Activated T-cell treated with anti-CD3 and anti-CD28 coated beads, Interleukin-2, amount 50 U/mL, for 4 hours (primary cell): ENCODE data around the gene SIAH1. TPM values are rescaled to one million over a fixed set of nuclear protein-coding genes. Genes with fewer than 3 reads are reported as not detected.
A peak's percentile ranks its signal among the peaks of the same experiment; 100 is the strongest.

Experiments
- ATAC-seq, 2 donors: fragments of 200-7000 bp; cut with Tn5 transposase; one replicate each; pipeline ENCODE4 v1.10.0; 2021
- DNase-seq: peaks from one replicate; pipeline ENCODE4 v3.0.0-alpha.2; 2020
- H3K27me3 Mint-ChIP-seq: one replicate; pipeline ENCODE4 v1.8.0; 2021; ENCODE audit warnings: low read depth, mixed read lengths
- H3K36me3 Mint-ChIP-seq: one replicate; pipeline ENCODE4 v1.8.0; 2022; ENCODE audit warnings: mixed read lengths; ENCODE audit not compliant: insufficient read depth
- H3K4me1 Mint-ChIP-seq: one replicate; pipeline ENCODE4 v1.8.0; 2021; ENCODE audit warnings: low read depth, mixed read lengths
- H3K4me3 Mint-ChIP-seq: one replicate; pipeline ENCODE4 v1.8.0; 2021; ENCODE audit warnings: mild to moderate bottlenecking, moderate library complexity, mixed read lengths
- H3K9me3 Mint-ChIP-seq: one replicate; pipeline ENCODE4 v1.8.0; 2021; ENCODE audit warnings: mixed read lengths
- total RNA-seq, 3 donors: library from RNA; stranded (reverse); gene quantifications; one replicate each; pipeline ENCODE4 v1.2.1, GENCODE V29; 2021

The SIAH1 gene
- total RNA-seq, 3 donors from 2014 or later = 10.0 to 12.2 (median 10.4) TPM

- no peaks in the 10 kb centered on the region for H3K27me3 Mint-ChIP-seq
- peaks cover 1% of the 10 kb centered on the region for H3K4me1 Mint-ChIP-seq
- no peaks in the 10 kb centered on the region for H3K9me3 Mint-ChIP-seq
- no peak for DNase-seq
- H3K4me3 Mint-ChIP-seq = no peak overlapping the region
- ATAC-seq = no peak
- peaks cover 23% of the 10 kb centered on the region for H3K36me3 Mint-ChIP-seq
Observed at GRCh38 chr16:48347191-48347865, 37.9 kb downstream of the SIAH1 start.

- Mint-ChIP-seq H3K36me3 (peaks cover 28% of the 10 kb centered on the region), H3K4me3 (no peak overlapping the region), H3K9me3 (no peaks in the 10 kb centered on the region), H3K27me3 (no peaks in the 10 kb centered on the region), H3K4me1 (peaks cover 1% of the 10 kb centered on the region)
- ATAC-seq (no peak), DNase-seq (no peak)
Observed at GRCh38 chr16:48342591-48342990, 42.6 kb downstream of the SIAH1 start.

- no peaks in the 10 kb centered on the region for H3K9me3 Mint-ChIP-seq
- H3K27me3 Mint-ChIP-seq = no peaks in the 10 kb centered on the region
- no peak overlapping the region for H3K4me3 Mint-ChIP-seq
- H3K36me3 Mint-ChIP-seq = peaks cover 35% of the 10 kb centered on the region
- DNase-seq = no peak
- no peaks in the 10 kb centered on the region for H3K4me1 Mint-ChIP-seq
- no peak for ATAC-seq
Observed at GRCh38 chr16:48340054-48340453, 45.2 kb downstream of the SIAH1 start.

- ATAC-seq = no peak
Observed at GRCh38 chr16:48335961-48336360, 49.3 kb downstream of the SIAH1 start.

GRCh38 chr16:48334325-48334724, 50.9 kb downstream of the SIAH1 start:
- no peaks in the 10 kb centered on the region for H3K9me3 Mint-ChIP-seq
- H3K36me3 Mint-ChIP-seq = peaks cover 36% of the 10 kb centered on the region
- peaks cover 2% of the 10 kb centered on the region for H3K4me1 Mint-ChIP-seq
- DNase-seq = no peak
- H3K27me3 Mint-ChIP-seq = no peaks in the 10 kb centered on the region
- no peak for ATAC-seq
- no peak overlapping the region for H3K4me3 Mint-ChIP-seq

More at GRCh38 chr16:48335961-48336360, 49.3 kb downstream of the SIAH1 start:
- no peak for DNase-seq
- no peaks in the 10 kb centered on the region for H3K4me1 Mint-ChIP-seq
- peaks cover 43% of the 10 kb centered on the region for H3K36me3 Mint-ChIP-seq
- H3K9me3 Mint-ChIP-seq = no peaks in the 10 kb centered on the region
- H3K27me3 Mint-ChIP-seq = no peaks in the 10 kb centered on the region
- H3K4me3 Mint-ChIP-seq = no peak overlapping the region

- Mint-ChIP-seq H3K9me3 (no peaks in the 10 kb centered on the region), H3K36me3 (peaks cover 30% of the 10 kb centered on the region), H3K4me3 (no peak overlapping the region), H3K4me1 (peaks cover 2% of the 10 kb centered on the region), H3K27me3 (no peaks in the 10 kb centered on the region)
- ATAC-seq (no peak), DNase-seq (no peak)
Observed at GRCh38 chr16:48332978-48333377, 52.2 kb downstream of the SIAH1 start.

- peaks cover 25% of the 10 kb centered on the region for H3K36me3 Mint-ChIP-seq
- peaks cover 2% of the 10 kb centered on the region for H3K4me1 Mint-ChIP-seq
- DNase-seq = no peak
- H3K27me3 Mint-ChIP-seq = no peaks in the 10 kb centered on the region
- ATAC-seq = no peak
- H3K4me3 Mint-ChIP-seq = no peak overlapping the region
- no peaks in the 10 kb centered on the region for H3K9me3 Mint-ChIP-seq
Observed at GRCh38 chr16:48330841-48331192, 54.4 kb downstream of the SIAH1 start.

GRCh38 chr16:48330189-48330840, 54.9 kb downstream of the SIAH1 start:
- peaks cover 2% of the 10 kb centered on the region for H3K4me1 Mint-ChIP-seq
- no peaks in the 10 kb centered on the region for H3K27me3 Mint-ChIP-seq
- ATAC-seq = no peak
- no peaks in the 10 kb centered on the region for H3K9me3 Mint-ChIP-seq
- no peak for DNase-seq
- H3K36me3 Mint-ChIP-seq = peaks cover 22% of the 10 kb centered on the region
- no peak overlapping the region for H3K4me3 Mint-ChIP-seq

GRCh38 chr16:48329138-48329537, 56.1 kb downstream of the SIAH1 start:
- Mint-ChIP-seq H3K4me1 (peaks cover 2% of the 10 kb centered on the region), H3K9me3 (no peaks in the 10 kb centered on the region), H3K27me3 (no peaks in the 10 kb centered on the region), H3K4me3 (no peak overlapping the region), H3K36me3 (peaks cover 16% of the 10 kb centered on the region)
- DNase-seq = no peak
- no peak for ATAC-seq

- H3K36me3 Mint-ChIP-seq = peaks cover 11% of the 10 kb centered on the region
- ATAC-seq (no peak), DNase-seq (no peak)
- no peaks in the 10 kb centered on the region for H3K27me3 Mint-ChIP-seq
- H3K4me3 Mint-ChIP-seq = no peak overlapping the region
- peaks cover 2% of the 10 kb centered on the region for H3K4me1 Mint-ChIP-seq
- no peaks in the 10 kb centered on the region for H3K9me3 Mint-ChIP-seq
Observed at GRCh38 chr16:48326915-48327314, 58.3 kb downstream of the SIAH1 start.

- Mint-ChIP-seq H3K4me3 (no peak overlapping the region), H3K4me1 (peaks cover 12% of the 10 kb centered on the region), H3K27me3 (no peaks in the 10 kb centered on the region), H3K9me3 (no peaks in the 10 kb centered on the region), H3K36me3 (peaks cover 9% of the 10 kb centered on the region)
- ATAC-seq = no peak
- DNase-seq = no peak
Observed at GRCh38 chr16:48323783-48324775, 61.1 kb downstream of the SIAH1 start.

- Mint-ChIP-seq H3K36me3 (peaks cover 12% of the 10 kb centered on the region), H3K4me1 (peaks cover 36% of the 10 kb centered on the region), H3K4me3 (no peak overlapping the region), H3K27me3 (no peaks in the 10 kb centered on the region), H3K9me3 (no peaks in the 10 kb centered on the region)
- ATAC-seq = peak; percentile 51 to 72
- no peak for DNase-seq
Observed at GRCh38 chr16:48321317-48322036, 63.7 kb downstream of the SIAH1 start.

- Mint-ChIP-seq H3K27me3 (no peaks in the 10 kb centered on the region), H3K36me3 (peaks cover 19% of the 10 kb centered on the region), H3K4me1 (peaks cover 36% of the 10 kb centered on the region), H3K9me3 (no peaks in the 10 kb centered on the region), H3K4me3 (peak overlapping the region; percentile 43)
- DNase-seq = no peak
- ATAC-seq = peak; percentile 30 to 50
Observed at GRCh38 chr16:48318630-48319029, 66.6 kb downstream of the SIAH1 start.
